K562 (cell line): Measurements from ENCODE around the gene FCAMR. TPM values are rescaled to one million over a fixed set of nuclear protein-coding genes. Genes with fewer than 3 reads are reported as not detected.

Experiments used
- ATAC-seq: fragments of 200-7000 bp; cut with Tn5 transposase; 3 replicates; pipeline ENCODE4 v1.9.1; 2020; ENCODE audit warnings: moderate library complexity
- BruUV-seq: library from RNA; stranded (reverse); fragments of 400-500 nt; replicated peaks from 2 replicates; lab custom pipeline; 2021; lab: Mats Ljungman, UMichigan
- CTCF ChIA-PET: fragments of 300-600 bp; formaldehyde crosslinking; extraction: SDS; loops from one replicate; lab custom pipeline; 2021; ENCODE audit warnings: low intra/inter-chr PET ratio; lab: Yijun Ruan, JAX
- POLR2A ChIA-PET: fragments of 300-600, 350-650 bp; sonication (Branson Sonifier 250); formaldehyde crosslinking; extraction: SDS; loops from one replicate; lab custom pipeline; 2021; ENCODE audit warnings: antibody characterized with exemption, inconsistent platforms; lab: Yijun Ruan, JAX
- DNase-seq, 4 experiments: peaks; one replicate each; pipeline versions ENCODE4 v3.0.0 to v3.0.0-alpha.2; 2011 to 2018; ENCODE audit warnings: low spot score in 3 of 4, mixed read lengths in 3 of 4; ENCODE audit errors: extremely low read depth in 1 of 4
- FAIRE-seq: peaks from 2 replicates; lab custom pipeline; 2011; peaks lifted over from hg19 to GRCh38; lab: Jason Lieb, UNC
- H2AFZ ChIP-seq: 2 replicates; pipeline ENCODE4 v1.6.0; 2011; ENCODE audit warnings: low read depth, low read length, control low read depth, inconsistent platforms
- H3K27ac ChIP-seq: fragments of 200-600 bp; 3 replicates; pipeline ENCODE4 v1.8.0; 2011; ENCODE audit warnings: low read depth, mild to moderate bottlenecking, control low read depth, inconsistent platforms, low read length, moderate library complexity, mixed read lengths; ENCODE audit errors: extremely low read depth
- H3K27me3 ChIP-seq, 2 experiments: fragments of 300-600 bp in 1 of 2; 2 replicates in 1 of 2; 3 replicates in 1 of 2; pipeline versions ENCODE4 v1.6.0 to v1.8.0; 2011; ENCODE audit warnings: inconsistent platforms in 2 of 2, low read length in 2 of 2, mild to moderate bottlenecking in 1 of 2, mixed read lengths in 1 of 2, moderate library complexity in 1 of 2; ENCODE audit not compliant: control insufficient read depth in 2 of 2, insufficient read depth in 2 of 2
- H3K36me3 ChIP-seq: fragments of 300-600 bp; 3 replicates; pipeline ENCODE4 v1.8.0; 2011; ENCODE audit warnings: mild to moderate bottlenecking, low read length, inconsistent platforms; ENCODE audit not compliant: control insufficient read depth, insufficient read depth
- H3K4me1 ChIP-seq, 2 experiments: fragments of 200-600 bp in 1 of 2; replicated peaks in 1 of 2; 2 replicates in 1 of 2; 3 replicates in 1 of 2; pipeline versions ENCODE4 v1.5.1 to v1.8.0; 2011; ENCODE audit warnings: inconsistent platforms in 2 of 2, low read length in 2 of 2, mild to moderate bottlenecking in 1 of 2, mixed read lengths in 1 of 2, moderate library complexity in 1 of 2; ENCODE audit not compliant: control insufficient read depth in 2 of 2, insufficient read depth in 2 of 2
- H3K4me2 ChIP-seq: 2 replicates; pipeline ENCODE4 v1.6.1; 2011; ENCODE audit warnings: low read length, control low read depth, inconsistent platforms, mixed read lengths; ENCODE audit not compliant: insufficient read depth
- H3K4me3 ChIP-seq: fragments of 200-600 bp; sonication (generic), shearing (Covaris generic); 2 replicates; pipeline ENCODE4 v1.5.1; 2016; ENCODE audit warnings: control low read depth, inconsistent platforms
- H3K79me2 ChIP-seq: fragments of 200-600 bp; 3 replicates; pipeline ENCODE4 v1.8.0; 2011; ENCODE audit warnings: low read length, inconsistent platforms; ENCODE audit not compliant: control insufficient read depth, insufficient read depth
- H3K9ac ChIP-seq, 2 experiments: 2 replicates each; pipeline versions ENCODE4 v1.6.0 to v1.6.1; 2011; ENCODE audit warnings: low read depth in 2 of 2, low read length in 2 of 2, control low read depth in 1 of 2, inconsistent platforms in 1 of 2, mild to moderate bottlenecking in 1 of 2, mixed read lengths in 1 of 2; ENCODE audit not compliant: insufficient read depth in 1 of 2
- H3K9me1 ChIP-seq: one replicate; pipeline ENCODE4 v1.6.0; 2011; ENCODE audit warnings: inconsistent platforms, mild to moderate bottlenecking, low read length, moderate library complexity; ENCODE audit not compliant: control insufficient read depth, insufficient read depth
- H3K9me3 ChIP-seq: replicated peaks from 2 replicates; pipeline ENCODE4 v1.5.1; 2011; ENCODE audit warnings: low read depth, low read length, inconsistent platforms; ENCODE audit not compliant: control insufficient read depth, insufficient read depth
- H4K20me1 ChIP-seq: replicated peaks from 2 replicates; pipeline ENCODE4 v1.6.1; 2011; ENCODE audit warnings: low read length, inconsistent platforms, mixed read lengths; ENCODE audit not compliant: control insufficient read depth, insufficient read depth
- ARNT ChIP-seq, 2 experiments: fragments of 450-650 bp; IDR thresholded peaks; 2 replicates each; pipeline ENCODE4 v1.6.1; 2016; ENCODE audit warnings: mild to moderate bottlenecking in 1 of 2
- ETV1 ChIP-seq: fragments of 450-650 bp; conservative IDR thresholded peaks from 2 replicates; pipeline ENCODE4 v1.6.1; 2016; ENCODE audit warnings: missing genetic modification characterization, control low read depth, low read depth, missing compliant biosample characterization
- GABPA ChIP-seq: fragments of 200-800 bp; sonication (Bioruptor generic); conservative IDR thresholded peaks from 2 replicates; pipeline ENCODE4 v1.6.1; 2016; ENCODE audit warnings: low read depth, missing genetic modification characterization, missing compliant biosample characterization
- RFX7 ChIP-seq: fragments of 250-450 bp; sonication (Bioruptor Pico); IDR thresholded peaks from 2 replicates; pipeline ENCODE4 v1.5.1; 2021; ENCODE audit warnings: mild to moderate bottlenecking
- TCF3 ChIP-seq: sonication (generic); formaldehyde crosslinking; IDR thresholded peaks from 2 replicates; pipeline ENCODE4 v1.4.0; 2020; ENCODE audit warnings: mild to moderate bottlenecking, missing genetic modification reagents
- THRAP3 ChIP-seq: fragments of 450-650 bp; IDR thresholded peaks from 2 replicates; pipeline ENCODE4 v1.6.1; 2016; ENCODE audit warnings: mild to moderate bottlenecking, inconsistent platforms, borderline replicate concordance
- TSC22D4 ChIP-seq: fragments of 450-650 bp; IDR thresholded peaks from 2 replicates; pipeline ENCODE4 v1.6.1; 2016; ENCODE audit warnings: missing genetic modification characterization, missing biosample characterization, control low read depth
- ZNF431 ChIP-seq: sonication (generic); formaldehyde crosslinking; IDR thresholded peaks from 2 replicates; pipeline ENCODE4 v1.8.0; 2022; ENCODE audit warnings: mild to moderate bottlenecking, missing genetic modification reagents
- ZNF79 ChIP-seq: fragments of 250-450 bp; sonication (Bioruptor Pico); IDR thresholded peaks from 2 replicates; pipeline ENCODE4 v1.4.0; 2020; ENCODE audit warnings: low read depth, mild to moderate bottlenecking, moderate library complexity
- WGBS: fragments of 100-300 bp; shearing (Covaris generic); methylation state at CpG from one replicate; pipeline ENCODE4 v1.1.6; 2016; ENCODE audit warnings: low coverage, mixed read lengths; ENCODE audit not compliant: insufficient coverage; ENCODE audit errors: missing lambda C conversion rate; 5-methylcytosine and 5-hydroxymethylcytosine counted together
- in situ Hi-C: fragments of 300-500 bp; cut with MboI; formaldehyde crosslinking; loops from 4 replicates; pipeline ENCODE4 v1.15.0; 2018; ENCODE audit warnings: inconsistent platforms, mixed read lengths
- intact Hi-C: fragments of 100-400 bp; cut with micrococcal nuclease; formaldehyde crosslinking; loops from 2 replicates; pipeline ENCODE4 v1.14.2; 2022
- polyA plus RNA-seq, 8 experiments: library from polyadenylated mRNA; depleted of rRNA in 4 of 8; stranded (reverse) in 5 of 8; unstranded in 3 of 8; fragments of >200 nt; fragmentation: Nextera tagmentation in 2 of 8; fragmentation: Illumina TruSeq in 1 of 8; extraction: Ambion mirVana in 2 of 8; extraction: Trizol in 1 of 8; gene quantifications; 2 replicates each; pipeline versions ENCODE4 v1.2.1 to v1.2.3, GENCODE V29; 2011 to 2014; ENCODE audit warnings: inconsistent platforms in 1 of 8, missing spikeins in 1 of 8
- total RNA-seq, 7 experiments: library from RNA; depleted of rRNA in 6 of 7; stranded (reverse); fragments of >200 nt in 6 of 7; fragmentation: Illumina TruSeq in 2 of 7; extraction: Trizol in 2 of 7; gene quantifications; 2 replicates each; pipeline versions ENCODE4 v1.2.1 to v1.2.3, GENCODE V29; 2011 to 2021; ENCODE audit warnings: low replicate concordance in 1 of 7
- TF ChIP-seq, protein P1 (sequence below): fragments of 250-450 bp; sonication (Bioruptor Pico); IDR thresholded peaks from 2 replicates; pipeline ENCODE4 v1.9.0; 2021; ENCODE audit warnings: mild to moderate bottlenecking
- TF ChIP-seq, protein P2 (sequence below): fragments of 250-450 bp; sonication (Bioruptor Pico); IDR thresholded peaks from 2 replicates; pipeline ENCODE4 v1.5.0; 2020; ENCODE audit warnings: mild to moderate bottlenecking
- TF ChIP-seq, protein P3 (sequence below): sonication (generic); formaldehyde crosslinking; IDR thresholded peaks from 2 replicates; pipeline ENCODE4 v1.8.0; 2022; ENCODE audit warnings: mild to moderate bottlenecking, missing genetic modification reagents

Gene FCAMR
- total and polyA plus RNA-seq, 9 of the 15 experiments (the other 6 are each of a cell fraction or from before 2014, with no cell fraction given), result not detected

DNA sequence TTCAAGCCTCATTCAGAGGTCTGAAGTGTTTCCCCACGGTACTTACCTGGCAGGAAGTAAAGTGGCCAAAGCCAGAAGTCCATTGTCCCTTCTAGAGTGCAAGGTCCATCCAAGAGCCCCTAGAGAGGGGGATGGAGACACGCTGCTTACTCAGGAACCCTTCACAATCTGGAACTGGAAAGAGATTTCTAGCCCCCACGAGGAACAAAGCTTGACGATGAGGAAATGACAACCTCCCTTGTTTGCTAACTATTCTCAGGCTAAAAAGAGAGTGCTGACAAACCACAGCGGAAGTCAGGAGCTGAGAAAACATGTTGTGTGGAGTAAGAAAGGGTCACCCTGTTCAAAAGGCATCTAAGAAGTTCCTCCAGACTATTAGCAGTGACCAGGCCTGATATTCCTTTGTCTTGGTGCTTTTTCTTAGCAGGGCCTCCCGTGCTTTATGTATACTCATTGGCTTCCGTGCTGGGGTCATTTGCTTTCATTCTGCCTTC, 48.4 kb downstream of the FCAMR start, which contains the start of gene FCMR:
TSS of gene FCMR (minus strand) at position 170 of the 494 bp plus-strand sequence. CDS start at position 83, 87 bp downstream.
- in situ Hi-C loops, result loop anchor here (25.0 kb wide), 1 partner anchor 310 kb away; the partner anchor contains the start of gene EIF2D
- no TSS peak for BruUV-seq
- H3K27ac ChIP-seq, result no peak within 1 kb of the TSS

More for the DNA sequence above, 48.4 kb downstream of the FCAMR start, which contains the start of gene FCMR:
- Histone ChIP-seq H3K4me3 (no peak within 1 kb of the TSS), H3K9ac (no peak within 1 kb of the TSS), H2AFZ (peak within 1 kb of the TSS; percentile 70), H3K79me2 (no peaks in the 10 kb centered on the region), H3K4me2 (no peak within 1 kb of the TSS), H3K9me1 (no peaks in the 10 kb centered on the region), H3K4me1 (peaks cover 4 to 20% of the 10 kb centered on the region in 2 experiments), H3K9me3 (no peaks in the 10 kb centered on the region; the same call in 1 of the 2 replicates), H3K36me3 (no peaks in the 10 kb centered on the region), H3K27me3 (peaks cover 2 to 9% of the 10 kb centered on the region in 2 experiments; a peak in 3 of 5 replicates), H4K20me1 (no peaks in the 10 kb centered on the region)
- CTCF ChIA-PET, result no interaction called here
- WGBS, result 7% methylated on average over 7 of the region's 7 CpGs
- DNase-seq (no peak), ATAC-seq (no peak), FAIRE-seq (no peak)
- TF ChIP-seq ETV1 (tag), result 0 out of 2 replicates have a peak, but pooled peaks have one; percentile 14
- TF ChIP-seq, protein P1, sequence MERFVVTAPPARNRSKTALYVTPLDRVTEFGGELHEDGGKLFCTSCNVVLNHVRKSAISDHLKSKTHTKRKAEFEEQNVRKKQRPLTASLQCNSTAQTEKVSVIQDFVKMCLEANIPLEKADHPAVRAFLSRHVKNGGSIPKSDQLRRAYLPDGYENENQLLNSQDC (CRISPR knock-in tag), result no peak
- peak; percentile 28; the same call in 1 of the 2 replicates for TF ChIP-seq GABPA (tag)
- TF ChIP-seq, protein P2, sequence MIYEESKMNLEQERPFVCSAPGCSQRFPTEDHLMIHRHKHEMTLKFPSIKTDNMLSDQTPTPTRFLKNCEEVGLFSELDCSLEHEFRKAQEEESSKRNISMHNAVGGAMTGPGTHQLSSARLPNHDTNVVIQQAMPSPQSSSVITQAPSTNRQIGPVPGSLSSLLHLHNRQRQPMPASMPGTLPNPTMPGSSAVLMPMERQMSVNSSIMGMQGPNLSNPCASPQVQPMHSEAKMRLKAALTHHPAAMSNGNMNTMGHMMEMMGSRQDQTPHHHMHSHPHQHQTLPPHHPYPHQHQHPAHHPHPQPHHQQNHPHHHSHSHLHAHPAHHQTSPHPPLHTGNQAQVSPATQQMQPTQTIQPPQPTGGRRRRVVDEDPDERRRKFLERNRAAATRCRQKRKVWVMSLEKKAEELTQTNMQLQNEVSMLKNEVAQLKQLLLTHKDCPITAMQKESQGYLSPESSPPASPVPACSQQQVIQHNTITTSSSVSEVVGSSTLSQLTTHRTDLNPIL (CRISPR knock-in tag), result no peak
- TF ChIP-seq THRAP3, result no peak
- TF ChIP-seq RFX7 (CRISPR knock-in tag), result no peak
- no peak for TF ChIP-seq ARNT (IDR thresholded peaks at IDR 0.05)
- TF ChIP-seq TSC22D4 (tag), result no peak
- TF ChIP-seq ZNF79 (CRISPR knock-in tag), result no peak
- TF ChIP-seq ZNF431 (CRISPR knock-in tag), result no peak
- no peak for TF ChIP-seq TCF3 (CRISPR knock-in tag)
- TF ChIP-seq, protein P3, sequence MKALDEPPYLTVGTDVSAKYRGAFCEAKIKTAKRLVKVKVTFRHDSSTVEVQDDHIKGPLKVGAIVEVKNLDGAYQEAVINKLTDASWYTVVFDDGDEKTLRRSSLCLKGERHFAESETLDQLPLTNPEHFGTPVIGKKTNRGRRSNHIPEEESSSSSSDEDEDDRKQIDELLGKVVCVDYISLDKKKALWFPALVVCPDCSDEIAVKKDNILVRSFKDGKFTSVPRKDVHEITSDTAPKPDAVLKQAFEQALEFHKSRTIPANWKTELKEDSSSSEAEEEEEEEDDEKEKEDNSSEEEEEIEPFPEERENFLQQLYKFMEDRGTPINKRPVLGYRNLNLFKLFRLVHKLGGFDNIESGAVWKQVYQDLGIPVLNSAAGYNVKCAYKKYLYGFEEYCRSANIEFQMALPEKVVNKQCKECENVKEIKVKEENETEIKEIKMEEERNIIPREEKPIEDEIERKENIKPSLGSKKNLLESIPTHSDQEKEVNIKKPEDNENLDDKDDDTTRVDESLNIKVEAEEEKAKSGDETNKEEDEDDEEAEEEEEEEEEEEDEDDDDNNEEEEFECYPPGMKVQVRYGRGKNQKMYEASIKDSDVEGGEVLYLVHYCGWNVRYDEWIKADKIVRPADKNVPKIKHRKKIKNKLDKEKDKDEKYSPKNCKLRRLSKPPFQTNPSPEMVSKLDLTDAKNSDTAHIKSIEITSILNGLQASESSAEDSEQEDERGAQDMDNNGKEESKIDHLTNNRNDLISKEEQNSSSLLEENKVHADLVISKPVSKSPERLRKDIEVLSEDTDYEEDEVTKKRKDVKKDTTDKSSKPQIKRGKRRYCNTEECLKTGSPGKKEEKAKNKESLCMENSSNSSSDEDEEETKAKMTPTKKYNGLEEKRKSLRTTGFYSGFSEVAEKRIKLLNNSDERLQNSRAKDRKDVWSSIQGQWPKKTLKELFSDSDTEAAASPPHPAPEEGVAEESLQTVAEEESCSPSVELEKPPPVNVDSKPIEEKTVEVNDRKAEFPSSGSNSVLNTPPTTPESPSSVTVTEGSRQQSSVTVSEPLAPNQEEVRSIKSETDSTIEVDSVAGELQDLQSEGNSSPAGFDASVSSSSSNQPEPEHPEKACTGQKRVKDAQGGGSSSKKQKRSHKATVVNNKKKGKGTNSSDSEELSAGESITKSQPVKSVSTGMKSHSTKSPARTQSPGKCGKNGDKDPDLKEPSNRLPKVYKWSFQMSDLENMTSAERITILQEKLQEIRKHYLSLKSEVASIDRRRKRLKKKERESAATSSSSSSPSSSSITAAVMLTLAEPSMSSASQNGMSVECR (CRISPR knock-in tag), result no peak
- POLR2A ChIA-PET, result interaction anchor here (0.6 to 2.1 kb wide), 7 partner anchors 10 to 302 kb away, joined by 3 to 6 read pairs (median 3); no protein-coding TSS in a partner anchor
- intact Hi-C loops, result no loop called here
